Stimulated activated CD4-positive, alpha-beta T cell treated with anti-CD3 and anti-CD28 coated beads, Interleukin-4, amount 100 ng/mL, for 4 hours (primary cell): ENCODE results near the gene RAPGEF1.
"Not testable (repeated sequence)": the region's sequence is repeated elsewhere in the genome, so short reads cannot be mapped to it uniquely, and the experiment has no call there.

Experiments
- DNase-seq, 2 experiments: peaks; one replicate each; pipeline ENCODE4 v3.0.0-alpha.2; 2020

Gene RAPGEF1

DNA sequence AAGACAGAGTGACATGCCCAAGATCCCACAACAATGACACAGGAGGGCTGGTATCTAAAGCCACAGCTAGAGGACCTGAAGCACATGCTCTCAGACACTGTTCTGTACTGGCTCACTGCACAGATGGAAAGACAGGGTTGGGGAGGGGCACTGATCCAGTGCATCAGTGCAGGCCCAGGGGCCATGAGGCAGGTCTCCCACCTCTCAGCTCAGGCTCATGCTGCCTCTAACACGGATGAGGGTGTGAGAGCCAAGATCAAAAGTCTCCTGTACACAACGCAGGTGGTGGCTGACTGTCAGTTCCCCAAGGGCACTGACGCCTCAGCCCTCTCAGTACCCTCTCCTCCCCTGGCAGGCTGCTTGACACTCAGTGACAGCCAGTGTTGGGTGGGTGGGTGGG lies 10.9 kb downstream of the RAPGEF1 start:
- DNase-seq, result peak; percentile 57 to 82

DNA sequence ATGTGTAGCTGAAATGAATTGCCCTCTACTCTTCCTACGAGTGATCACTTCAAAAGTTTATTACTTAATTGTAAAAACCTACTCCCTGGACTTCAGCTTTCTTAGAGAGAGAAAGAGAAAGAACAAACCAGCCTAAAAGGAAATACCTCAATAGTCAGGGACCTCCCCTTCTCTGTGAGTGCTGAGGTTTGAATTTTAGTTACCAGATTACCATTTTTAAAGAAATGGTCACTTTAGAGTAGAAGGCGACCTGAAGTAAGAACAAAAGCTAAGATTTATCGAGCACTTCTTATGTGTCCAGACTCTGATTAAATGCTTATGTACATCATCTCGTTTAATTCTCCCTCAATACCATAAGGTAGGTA lies 11.3 kb downstream of the RAPGEF1 start:
- no peak for DNase-seq

DNA sequence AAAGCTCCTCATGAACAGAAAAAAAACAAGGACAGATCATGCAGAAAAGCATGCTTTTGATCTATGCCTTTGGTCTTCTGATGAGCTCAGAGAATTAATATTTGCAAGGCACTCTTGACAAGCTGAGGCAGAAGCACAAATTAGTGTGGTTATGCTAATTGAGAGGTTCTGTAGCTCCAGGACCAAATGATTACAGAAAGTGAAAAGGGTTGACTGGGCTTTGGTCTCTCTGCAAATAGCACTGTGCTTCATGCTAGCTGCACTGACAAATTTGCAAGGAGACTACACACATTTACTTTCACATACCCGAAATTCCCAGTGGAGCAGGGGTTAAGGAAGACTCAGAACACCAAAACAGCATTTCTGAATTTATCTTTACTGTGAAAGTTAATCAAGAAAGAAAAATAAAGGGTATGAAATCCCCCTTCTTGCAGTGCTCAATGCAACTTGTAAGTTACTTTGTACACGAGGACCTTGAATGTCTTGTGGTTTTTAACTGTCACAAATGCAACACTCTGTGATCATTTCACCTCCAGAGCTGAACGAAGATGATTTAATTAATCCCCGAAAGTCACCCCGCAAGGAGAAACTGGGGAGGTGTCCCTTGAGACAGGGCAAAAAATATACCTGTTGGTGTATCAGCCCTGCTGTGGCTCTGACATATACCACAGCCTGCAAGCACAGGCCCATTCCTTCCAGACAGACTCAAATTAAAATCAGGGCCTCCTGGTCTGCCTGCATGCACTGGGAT lies 11.9 kb downstream of the RAPGEF1 start:
- DNase-seq, result no peak

DNA sequence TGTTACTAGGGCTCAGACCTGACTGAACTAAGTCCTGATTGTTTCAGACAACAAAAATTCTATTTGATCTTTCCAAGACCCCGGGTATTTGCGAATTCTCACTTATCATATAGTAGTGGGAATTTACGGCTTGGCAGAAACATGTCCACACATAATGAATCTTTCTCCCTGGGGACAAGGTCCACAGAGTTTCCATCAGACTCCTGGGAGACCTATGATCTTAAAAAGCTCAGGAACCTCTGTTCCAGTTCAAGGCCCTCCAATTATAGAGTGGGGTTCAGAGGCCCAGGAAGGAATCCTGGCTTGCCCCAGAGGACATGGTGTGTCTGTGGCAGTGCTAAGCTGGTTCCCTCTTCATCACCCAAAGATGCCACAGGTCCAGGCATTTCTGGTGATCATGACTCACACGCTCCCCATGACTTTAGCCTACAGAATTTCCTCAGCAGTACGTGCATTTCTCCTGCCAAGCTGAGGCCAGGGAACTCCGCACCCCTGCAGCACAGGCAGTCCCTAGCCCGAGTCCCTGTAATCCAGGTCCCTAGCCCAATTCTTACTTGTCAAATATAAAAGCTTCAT lies 12.6 kb downstream of the RAPGEF1 start:
- no peak for DNase-seq

DNA sequence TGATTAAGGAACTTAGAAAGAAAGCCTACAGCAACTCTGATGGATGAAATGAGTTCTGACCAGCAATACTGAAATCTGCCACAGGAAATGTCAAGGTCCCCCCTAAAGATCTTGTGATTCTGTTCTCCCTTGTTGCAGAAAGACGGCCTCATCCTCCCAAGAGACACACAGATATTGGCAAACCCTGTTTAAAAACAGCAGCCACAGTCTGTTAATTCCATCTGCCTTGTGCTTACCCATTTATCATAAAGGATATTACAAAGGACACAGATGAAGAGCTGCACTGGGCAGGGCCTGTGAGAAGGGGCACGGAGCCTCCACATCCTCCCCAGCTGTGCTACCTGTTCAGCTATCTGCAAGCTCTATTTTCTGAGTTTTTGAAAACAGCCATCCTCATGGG lies 15.2 kb downstream of the RAPGEF1 start:
- DNase-seq, result no peak

DNA sequence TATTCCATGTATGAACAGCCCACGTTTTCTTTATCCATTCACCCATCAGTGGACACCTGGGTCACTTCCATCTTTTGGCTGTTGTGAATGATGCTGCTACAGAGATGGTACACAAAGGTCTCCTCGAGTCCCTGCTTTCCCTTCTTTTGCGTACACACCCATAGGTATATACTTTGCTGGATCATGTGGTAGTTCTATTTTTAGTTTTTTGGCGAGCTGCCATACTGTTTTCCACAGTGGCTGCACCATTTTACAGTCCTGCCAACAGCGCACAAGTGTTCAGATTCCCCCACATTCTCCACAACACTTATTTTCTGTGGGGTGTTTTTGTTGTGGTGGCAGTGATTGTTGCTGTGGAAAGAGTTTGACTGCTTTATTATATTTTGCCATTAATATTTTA lies 16.2 kb downstream of the RAPGEF1 start:
- no peak for DNase-seq

DNA sequence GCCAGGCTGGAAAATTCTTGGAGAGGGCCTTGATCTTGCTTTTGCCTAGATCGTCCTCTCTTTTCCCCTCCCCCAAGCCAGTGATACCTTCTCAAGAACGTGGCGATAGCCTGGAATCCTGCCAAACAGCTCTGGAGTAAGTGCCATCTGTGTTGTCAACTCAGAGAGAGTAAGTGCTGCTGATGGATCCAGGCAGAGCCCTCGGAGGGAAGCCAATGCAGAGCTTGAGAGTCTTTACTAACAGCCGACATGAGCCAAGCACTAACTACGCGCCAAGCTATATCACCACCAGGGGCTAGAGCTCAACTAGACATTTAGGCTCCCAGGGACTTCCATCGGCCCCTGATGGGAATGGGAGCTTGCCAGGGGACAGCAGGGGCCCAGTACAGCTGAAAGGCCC lies 17.6 kb downstream of the RAPGEF1 start:
- no peak for DNase-seq

DNA sequence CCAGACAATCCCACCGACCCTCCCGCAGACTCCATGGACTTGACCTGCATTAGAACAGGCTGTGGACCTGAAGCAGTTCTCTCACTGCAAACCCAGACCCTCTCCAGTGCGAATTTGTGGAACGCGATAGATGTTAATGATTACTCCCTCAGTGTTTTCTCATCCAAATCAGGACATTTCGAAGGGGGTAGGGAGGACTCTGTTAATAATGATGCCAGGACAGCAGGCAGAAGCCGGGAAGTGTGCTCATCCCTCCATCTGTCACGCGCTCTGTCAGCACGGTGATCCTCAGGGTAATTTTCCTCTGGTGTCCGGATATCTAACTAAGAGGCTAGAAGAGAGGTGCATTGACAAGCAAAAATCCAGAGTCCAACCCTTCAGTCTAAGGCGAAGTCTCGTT lies 18.8 kb downstream of the RAPGEF1 start:
- DNase-seq, result no peak

DNA sequence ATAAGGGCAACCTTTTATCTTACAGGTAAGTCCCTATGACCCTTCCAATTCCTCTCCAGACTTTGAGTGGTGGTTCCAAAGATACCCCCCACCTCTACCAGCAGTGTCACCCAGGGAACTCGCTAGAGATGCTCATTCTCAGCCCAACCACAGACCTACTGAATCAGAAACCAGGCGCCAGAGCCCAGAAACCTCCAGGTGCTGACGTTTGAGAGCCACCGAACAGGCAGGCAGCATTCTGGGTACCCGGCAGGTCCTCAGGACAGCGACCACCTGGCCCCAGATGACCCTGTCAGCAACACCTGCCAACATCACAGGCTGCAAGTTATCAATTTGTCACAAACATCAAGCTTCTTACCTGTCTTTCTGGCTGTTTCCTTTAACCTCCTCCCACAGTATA lies 19.5 kb downstream of the RAPGEF1 start:
- DNase-seq, result no peak

DNA sequence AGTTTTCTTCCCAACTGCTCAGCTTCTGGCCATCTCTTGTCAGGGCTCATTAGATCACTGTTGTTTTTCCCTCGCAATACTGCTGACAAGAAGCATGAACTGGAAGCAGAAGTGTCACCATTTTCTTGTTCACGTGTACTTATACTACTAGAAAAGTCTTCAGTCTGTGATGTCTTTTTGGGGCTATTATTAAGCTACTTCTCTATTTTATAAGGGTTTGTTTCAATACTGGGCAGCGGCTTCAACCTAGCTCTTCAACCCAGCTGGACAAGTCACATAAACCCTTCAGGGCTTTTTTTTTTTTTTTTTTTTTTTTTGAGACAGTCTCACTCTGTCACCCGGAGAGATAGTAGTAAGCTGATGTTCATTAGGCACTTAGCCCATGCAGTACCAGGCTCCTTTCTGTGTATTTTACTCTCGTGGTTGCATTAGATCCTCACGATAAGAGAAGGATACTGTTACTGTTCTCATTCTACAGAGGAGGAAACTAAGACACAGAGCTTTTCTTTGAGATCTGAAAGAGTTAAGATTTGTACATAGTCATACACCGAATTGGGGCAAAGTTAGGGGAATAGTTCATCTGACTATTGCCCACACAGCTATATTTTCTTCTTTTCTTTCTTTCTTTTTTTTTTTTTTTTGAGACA lies 20.5 kb downstream of the RAPGEF1 start:
- DNase-seq, result no peak

DNA sequence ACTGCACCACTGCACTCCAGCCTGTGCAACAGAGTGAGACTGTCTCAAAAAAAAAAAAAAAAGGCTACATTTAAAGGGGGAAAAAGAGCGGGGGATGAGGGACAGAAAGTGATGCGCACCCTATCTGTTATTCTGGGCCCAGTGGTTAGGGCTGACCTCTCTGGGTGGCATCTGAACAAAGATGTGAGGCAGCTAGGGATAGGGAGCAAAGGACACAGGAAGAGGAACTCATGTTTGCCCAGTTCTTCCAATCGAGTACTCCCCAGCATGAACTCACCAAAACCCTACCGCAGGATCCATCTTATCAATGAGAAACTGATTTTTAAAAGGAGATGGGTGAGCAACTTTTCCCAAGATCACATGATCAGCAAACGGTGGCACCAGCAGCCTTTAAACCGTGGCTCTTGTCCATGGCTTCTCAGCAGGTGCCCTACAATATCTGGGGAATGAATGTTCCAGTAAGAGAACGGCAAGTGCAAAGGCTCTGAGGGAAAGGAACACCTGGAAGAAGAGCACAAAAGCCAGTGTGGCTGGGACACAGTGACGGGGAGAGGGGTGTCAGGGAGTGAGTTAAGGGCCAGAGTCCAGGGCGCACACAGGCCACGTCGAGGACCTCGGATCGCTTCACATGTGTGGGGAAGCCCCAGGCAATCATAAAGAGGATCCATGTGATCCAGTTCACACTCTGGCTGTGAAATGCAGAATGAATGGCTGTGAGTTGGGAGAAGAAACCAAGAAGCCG lies 22.0 kb downstream of the RAPGEF1 start:
- DNase-seq, result no peak

DNA sequence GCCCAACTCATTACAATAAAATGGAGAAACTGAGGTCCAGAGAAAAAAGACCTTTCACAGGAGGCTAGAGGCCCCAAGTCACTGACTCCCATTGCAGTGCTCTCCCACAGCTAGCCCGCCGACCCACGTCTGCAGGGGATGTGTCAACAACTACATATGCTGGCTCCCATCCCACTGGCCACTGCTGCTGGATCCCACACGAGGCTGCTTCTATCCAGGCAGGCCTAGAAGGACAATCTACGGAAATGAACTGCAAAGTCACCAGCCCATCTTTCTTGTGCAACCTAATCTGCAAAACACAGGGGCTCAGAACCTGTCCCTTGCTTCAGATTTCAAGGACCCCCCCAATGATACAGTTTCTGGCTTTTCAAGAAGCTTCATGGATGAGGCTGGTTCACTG lies 24.0 kb downstream of the RAPGEF1 start:
- DNase-seq, result no peak

DNA sequence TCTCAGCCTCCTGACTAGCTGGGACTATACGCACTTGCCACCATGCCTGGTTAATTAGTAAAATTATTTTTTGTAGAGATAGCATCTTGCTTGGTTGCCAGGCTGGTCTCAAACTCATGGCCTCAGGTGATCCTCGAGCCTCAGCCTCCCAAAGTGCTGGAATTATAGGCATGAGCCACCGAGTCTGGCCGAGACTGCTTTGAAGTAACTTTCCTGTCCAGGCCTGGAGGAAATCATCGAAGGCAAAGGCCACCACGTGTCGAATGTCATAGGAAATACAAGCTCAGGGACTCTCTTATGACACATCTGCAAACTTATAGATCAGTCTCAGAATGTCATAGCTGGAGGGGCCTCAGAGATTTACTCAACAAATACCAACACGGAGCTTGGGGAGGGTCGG lies 25.1 kb downstream of the RAPGEF1 start:
- no peak for DNase-seq

DNA sequence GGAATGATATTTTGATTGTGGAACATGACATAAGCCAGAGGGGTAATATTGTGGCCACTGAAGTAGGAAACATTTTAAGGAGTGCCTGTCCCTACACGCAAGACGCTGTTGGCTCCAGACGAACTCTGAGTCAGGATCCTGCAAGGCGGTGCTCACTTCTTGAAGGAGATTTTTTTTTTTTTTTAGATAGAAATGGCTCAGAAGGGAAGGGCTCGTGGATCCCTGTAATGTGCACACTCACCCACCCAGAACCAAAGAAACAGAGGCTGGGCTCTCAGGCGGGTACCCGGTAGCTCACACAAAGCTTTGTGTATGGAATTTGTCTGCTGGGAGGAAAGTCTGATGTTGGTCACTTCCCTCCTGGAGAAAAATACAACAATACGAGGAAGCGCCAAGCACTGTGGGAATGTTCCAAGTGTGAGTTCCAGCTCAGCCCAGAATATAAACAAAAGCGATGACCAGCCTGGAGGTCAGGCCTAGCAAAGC lies 25.7 kb downstream of the RAPGEF1 start:
- no peak for DNase-seq

DNA sequence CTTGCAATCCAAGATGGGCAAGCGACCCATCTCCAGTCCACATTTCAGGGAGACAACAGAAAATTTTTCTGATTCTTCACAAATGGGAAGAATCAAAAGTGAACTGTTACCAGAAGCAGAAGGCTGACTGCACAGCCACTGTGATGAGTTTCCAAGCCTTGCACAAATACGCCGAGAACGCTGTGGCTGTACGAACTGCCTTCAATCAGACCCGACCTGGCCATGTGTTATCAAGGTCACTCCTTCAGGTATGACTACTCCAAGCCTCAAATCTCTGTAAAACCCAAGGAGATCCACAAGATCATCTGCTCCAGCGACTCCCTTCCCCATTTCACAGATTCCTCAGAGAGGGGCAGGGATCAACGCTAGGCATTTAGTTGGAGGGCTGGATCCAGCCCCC lies 26.9 kb downstream of the RAPGEF1 start:
- DNase-seq, result no peak

DNA sequence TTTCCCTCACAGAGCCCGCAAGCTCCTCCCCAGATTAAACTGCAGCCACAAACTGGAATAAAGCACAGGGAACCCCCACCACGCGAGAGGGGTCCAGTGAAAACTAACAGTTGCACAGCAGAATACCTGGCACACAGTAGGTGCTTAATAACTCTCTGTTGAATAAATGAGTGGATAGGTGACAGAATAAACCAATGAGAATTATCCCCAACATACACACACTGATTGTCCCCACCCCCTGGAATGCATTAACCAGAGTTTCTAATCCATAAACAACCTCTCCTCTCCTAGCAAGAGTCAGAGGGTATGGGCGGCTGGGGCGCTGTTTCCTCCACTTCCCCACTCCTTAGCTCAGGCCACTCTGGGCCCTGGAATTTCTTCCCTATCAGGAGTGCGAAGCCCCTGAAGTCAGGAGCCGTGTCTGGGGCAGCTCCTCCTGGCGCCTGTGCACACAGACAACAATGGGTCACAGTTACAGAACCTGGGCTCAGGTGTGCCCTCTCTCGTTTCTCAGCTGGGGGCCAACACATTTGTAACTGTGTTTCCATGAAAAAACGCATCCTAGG lies 27.6 kb downstream of the RAPGEF1 start:
- no peak for DNase-seq

DNA sequence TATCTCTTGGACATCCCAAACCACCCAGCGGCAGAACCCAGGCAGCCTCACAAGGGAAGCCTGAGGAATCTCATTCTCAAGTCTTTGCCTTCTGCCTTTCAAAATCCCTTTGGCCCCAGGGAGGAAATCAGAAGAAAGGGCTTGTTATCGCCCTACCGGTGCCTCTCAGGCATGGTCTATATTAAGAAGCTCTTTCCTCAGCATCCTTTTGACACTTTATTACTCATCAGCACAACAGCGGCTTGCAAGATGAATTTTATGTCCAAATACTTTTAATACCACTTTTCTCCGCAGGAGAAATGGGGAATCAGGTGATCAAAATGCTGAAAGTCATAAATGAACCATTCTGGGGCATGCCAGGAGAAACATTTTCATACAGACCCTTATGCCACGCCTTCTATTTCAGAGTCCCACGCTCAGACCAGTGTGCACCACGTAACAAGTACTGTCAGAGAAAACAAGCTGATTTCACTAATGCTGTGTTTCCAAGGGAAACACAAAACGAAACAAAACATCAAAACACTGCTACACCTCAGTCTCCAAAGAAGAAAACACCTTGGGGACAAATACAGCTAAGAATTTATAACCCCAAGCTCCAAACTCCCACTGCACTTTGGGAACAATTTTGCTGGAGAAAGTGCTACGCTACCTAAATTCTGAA lies 30.0 kb downstream of the RAPGEF1 start:
- no peak for DNase-seq

DNA sequence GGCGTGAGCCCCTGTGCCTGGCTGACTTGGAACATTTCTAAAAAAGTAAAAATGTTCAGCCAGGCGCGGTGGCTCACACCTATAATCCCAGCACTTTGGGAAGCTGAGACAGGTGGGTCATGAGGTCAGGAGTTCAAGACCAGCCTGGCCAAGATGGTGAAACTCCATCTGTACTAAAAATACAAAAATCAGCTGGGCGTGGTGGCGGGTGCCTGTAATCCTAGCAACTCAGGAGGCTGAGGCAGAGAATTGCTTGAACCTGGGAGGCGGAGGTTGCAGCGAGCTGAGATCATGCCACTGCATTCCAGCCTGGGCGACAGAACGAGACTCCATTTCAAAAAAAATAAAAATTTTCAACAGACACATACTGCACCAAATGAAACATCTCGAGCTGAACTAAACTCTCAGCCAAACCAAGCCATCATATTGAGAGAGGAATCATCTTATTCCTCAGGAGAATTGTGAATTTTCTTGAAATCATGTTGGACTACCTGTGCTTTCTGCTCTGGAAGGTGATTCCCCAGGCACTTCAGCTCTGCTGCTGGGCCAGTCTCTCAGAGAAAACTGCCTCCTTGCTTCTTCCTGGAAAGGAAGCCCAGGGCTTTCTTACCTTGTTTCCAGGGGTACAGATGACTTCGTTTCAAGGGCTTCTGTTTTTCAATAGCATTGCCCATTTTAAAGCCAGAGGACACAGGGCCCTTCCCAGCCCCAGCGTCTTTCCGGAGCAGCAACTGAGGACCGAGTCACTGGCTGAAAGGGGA lies 30.7 kb downstream of the RAPGEF1 start:
- DNase-seq, result not testable (repeated sequence)

DNA sequence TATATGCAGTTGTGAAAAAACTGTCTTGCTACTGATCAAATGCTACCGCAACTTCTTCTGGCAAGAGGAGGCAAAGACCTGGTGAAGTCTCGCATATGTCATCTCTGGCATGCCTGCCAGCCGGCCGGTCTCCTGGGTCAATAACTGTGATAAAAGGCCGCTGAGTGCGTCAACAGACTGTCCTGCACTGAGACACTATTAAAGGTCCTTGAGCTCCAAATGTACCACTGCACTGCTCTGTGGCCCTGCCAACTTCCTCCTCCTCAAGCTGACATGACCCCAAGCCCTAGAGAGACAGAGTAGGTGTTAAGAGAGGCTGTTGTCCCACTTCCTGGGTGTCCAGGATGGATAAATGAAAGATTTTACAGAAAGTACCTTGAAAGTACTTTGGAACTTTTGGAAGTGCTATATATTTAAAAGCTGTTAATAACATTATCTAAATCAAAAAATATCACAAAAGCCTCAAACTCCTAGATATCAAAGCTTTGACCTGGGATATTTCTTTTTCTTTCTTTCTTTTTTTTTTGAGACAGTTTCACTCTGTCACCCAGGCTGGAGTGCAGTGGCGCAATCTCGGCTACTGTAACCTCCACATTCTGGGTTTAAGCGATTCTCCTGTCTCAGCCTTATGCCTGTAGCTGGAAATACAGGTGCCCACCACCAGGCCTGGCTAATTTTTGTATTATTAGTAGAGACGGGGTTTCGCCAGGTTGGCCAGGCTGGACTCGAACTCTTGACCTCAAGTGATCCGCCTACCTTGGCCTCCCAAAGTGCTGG lies 31.5 kb downstream of the RAPGEF1 start:
- DNase-seq, result no peak

DNA sequence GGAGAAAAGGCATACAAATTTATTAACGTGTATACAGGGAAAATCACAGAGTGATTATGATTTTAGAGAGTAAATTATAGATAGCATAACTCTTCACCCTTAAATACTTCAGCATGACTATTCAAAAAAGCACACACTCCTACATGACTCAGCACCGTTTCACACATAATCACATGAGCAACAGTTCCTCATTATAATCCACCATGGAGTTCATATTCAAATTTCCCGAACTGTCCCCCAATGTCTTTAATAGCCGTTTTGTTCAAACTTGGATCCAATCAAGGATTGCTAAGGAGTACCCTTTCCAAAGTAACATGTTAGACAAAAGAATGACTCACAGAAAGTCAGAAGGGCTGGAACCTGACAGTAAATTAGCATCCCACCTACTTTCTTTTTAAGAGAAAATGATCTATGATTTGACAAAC lies 32.1 kb downstream of the RAPGEF1 start:
- DNase-seq, result no peak

DNA sequence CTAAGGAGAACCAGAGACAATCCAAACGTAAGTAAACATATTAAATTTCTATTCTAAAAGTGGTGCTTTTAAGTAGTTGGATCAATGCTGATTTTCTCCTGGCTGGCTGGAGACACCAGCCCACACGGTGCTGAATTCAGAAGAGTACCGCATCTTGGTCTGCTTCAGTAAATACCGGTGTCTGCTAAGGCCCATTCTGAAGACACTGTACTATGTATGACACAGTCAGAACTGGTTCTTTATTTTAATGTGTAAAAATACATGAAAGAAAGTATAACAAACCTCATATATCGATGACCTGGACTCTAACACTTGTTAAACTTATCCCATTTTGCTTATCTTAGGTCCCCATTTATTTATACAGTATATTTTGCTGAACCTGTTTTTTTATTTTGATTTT lies 32.8 kb downstream of the RAPGEF1 start:
- no peak for DNase-seq
